ENCODE measurements around the gene THEMIS2. TPM values are rescaled to one million over a fixed set of nuclear protein-coding genes. Genes with fewer than 3 reads are reported as not detected.
A peak's percentile ranks its signal among the peaks of the same experiment; 100 is the strongest.

THEMIS2 gene
- total and polyA plus RNA-seq, 4 experiments from 2014 or later: 39.3 to 68.5 (median 62.7) TPM

GRCh38 chr1:27931759-27932158 is 59.4 kb downstream of the THEMIS2 start:
- Histone ChIP-seq H3K4me3 (ENCODE audit: low read length in 2 of 2) (no peak overlapping the region), H3K36me3 (ENCODE audit: insufficient read depth, low read length) (no peaks in the 10 kb centered on the region), H3K27me3 (ENCODE audit: insufficient read depth, low read length) (no peaks in the 10 kb centered on the region), H3K27ac (ENCODE audit: low read depth, low read length) (no peak overlapping the region), H3K9me3 (ENCODE audit: control insufficient read depth in 1 of 2, low read length in 2 of 2) (no peaks in the 10 kb centered on the region), H3K4me1 (ENCODE audit: insufficient read depth, low read length) (peaks cover 9% of the 10 kb centered on the region)
- no peak for DNase-seq
- H3K9me3 Mint-ChIP-seq: no peaks in the 10 kb centered on the region
- H3K4me3 Mint-ChIP-seq: no peak overlapping the region
- intact Hi-C loops (cut with micrococcal nuclease): no loop called here
- POLR2A ChIA-PET (ENCODE audit: partially characterized antibody): no interaction called here
- no peaks in the 10 kb centered on the region for H3K36me3 Mint-ChIP-seq
- H3K4me1 Mint-ChIP-seq: peaks cover 0 to 18% (median 6%) of the 10 kb centered on the region in 4 donors
- no peak overlapping the region for H3K27ac Mint-ChIP-seq
- peaks cover 5 to 7% of the 10 kb centered on the region in 2 donors for H3K27me3 Mint-ChIP-seq
- CTCF ChIA-PET (ENCODE audit: partially characterized antibody): interaction anchor here (3.7 kb wide), 1 partner anchor 8 kb away, joined by 15 read pairs; no protein-coding TSS in a partner anchor

DNA sequence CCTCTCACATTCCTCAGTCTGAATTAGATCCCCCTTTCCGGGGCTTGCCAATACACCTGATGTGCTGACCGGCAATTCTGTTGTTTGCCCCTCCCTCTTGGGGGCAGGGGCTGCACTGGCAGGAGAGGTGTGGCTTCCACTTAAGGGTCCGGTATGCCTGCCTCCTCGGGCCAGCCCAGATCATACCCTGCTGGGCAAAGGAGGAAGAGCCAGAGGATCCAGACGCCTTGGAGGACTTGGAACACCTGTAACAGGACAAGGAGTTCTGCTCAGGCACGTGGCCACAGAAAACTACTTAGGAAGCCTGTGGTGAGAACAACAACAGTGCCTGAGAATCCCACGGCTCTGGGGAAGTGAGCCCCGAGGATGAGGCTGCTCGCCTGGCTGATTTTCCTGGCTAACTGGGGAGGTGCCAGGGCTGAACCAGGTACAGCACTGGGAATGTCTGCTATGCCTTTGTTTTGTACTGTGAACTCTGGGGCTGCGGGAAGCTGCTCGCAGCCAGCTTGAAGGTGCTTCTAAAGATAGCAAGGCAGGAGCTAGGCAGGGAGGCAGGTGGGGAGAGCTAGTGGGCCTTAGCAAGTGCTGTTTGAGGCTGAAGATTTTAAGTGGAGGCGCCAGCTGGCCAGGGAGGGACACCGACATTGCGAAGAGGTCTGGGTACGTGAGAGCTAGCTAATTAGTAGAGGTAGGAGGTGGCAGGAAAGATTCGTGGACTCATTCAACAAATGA is 62.6 kb downstream of the THEMIS2 start, which contains the start of gene SMPDL3B:
SMPDL3B (plus strand) TSS at position 183 of the 732 bp plus-strand sequence; CDS start at position 367, 184 bp downstream.
- intact Hi-C loops (cut with micrococcal nuclease): no loop called here
- Mint-ChIP-seq H3K4me3 (peak within 1 kb of the TSS in 6 of 8 donors; percentile 7 to 74 (median 30)), H3K4me1 (peaks cover under 1 to 20% (median 10%) of the 10 kb centered on the region in 4 donors), H3K27ac (peak within 1 kb of the TSS in 4 of 7 donors; percentile 1 to 14 (median 6)), H3K9me3 (no peaks in the 10 kb centered on the region), H3K36me3 (no peaks in the 10 kb centered on the region), H3K27me3 (peaks cover 5 to 7% of the 10 kb centered on the region in 2 donors)
- DNase-seq: no peak
- Histone ChIP-seq H3K36me3 (ENCODE audit: insufficient read depth, low read length) (no peaks in the 10 kb centered on the region), H3K27ac (ENCODE audit: low read depth, low read length) (no peak within 1 kb of the TSS), H3K9me3 (ENCODE audit: control insufficient read depth in 1 of 2, low read length in 2 of 2) (no peaks in the 10 kb centered on the region), H3K4me1 (ENCODE audit: insufficient read depth, low read length) (peaks cover 10% of the 10 kb centered on the region), H3K27me3 (ENCODE audit: insufficient read depth, low read length) (no peaks in the 10 kb centered on the region), H3K4me3 (ENCODE audit: low read length in 2 of 2) (no peak within 1 kb of the TSS)
- POLR2A ChIA-PET (ENCODE audit: partially characterized antibody): interaction anchor here (0.6 to 1.5 kb wide), 3 partner anchors 24 to 492 kb away, joined by 3 to 7 read pairs (median 3); partner anchors contain the start of gene XKR8
- CTCF ChIA-PET (ENCODE audit: partially characterized antibody): interaction anchor here (1.2 kb wide), 1 partner anchor 45 kb away, joined by 4 read pairs; no protein-coding TSS in a partner anchor

DNA sequence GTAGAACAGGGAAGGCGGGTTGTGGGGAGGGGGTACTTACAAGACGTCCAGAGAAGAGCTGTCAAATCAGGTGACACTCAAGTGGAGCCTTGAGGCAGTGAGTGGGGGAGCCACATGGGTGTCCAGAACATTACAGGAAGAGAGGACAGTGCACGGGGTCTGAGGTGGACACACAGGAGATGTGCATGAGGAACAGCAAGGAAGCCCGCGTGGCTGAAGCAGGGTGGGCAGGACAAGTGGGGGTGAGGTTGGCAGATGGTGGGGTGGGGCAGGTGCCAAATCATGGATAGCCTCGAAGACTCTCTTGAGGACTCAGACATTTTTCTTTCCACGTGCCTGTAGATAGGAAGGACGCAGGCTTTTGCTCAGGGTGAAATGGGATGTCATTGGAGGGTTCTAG is 63.4 kb downstream of the THEMIS2 start:
- peaks cover 5 to 7% of the 10 kb centered on the region in 2 donors for H3K27me3 Mint-ChIP-seq
- peaks cover 7 to 27% (median 17%) of the 10 kb centered on the region in 4 donors for H3K4me1 Mint-ChIP-seq
- Histone ChIP-seq H3K4me1 (ENCODE audit: insufficient read depth, low read length) (peaks cover 18% of the 10 kb centered on the region), H3K4me3 (ENCODE audit: low read length in 2 of 2) (no peak overlapping the region), H3K27ac (ENCODE audit: low read depth, low read length) (no peak overlapping the region), H3K27me3 (ENCODE audit: insufficient read depth, low read length) (no peaks in the 10 kb centered on the region), H3K36me3 (ENCODE audit: insufficient read depth, low read length) (no peaks in the 10 kb centered on the region), H3K9me3 (ENCODE audit: control insufficient read depth in 1 of 2, low read length in 2 of 2) (no peaks in the 10 kb centered on the region)
- no peaks in the 10 kb centered on the region for H3K36me3 Mint-ChIP-seq
- POLR2A ChIA-PET (ENCODE audit: partially characterized antibody): interaction anchor here (0.6 to 1.5 kb wide), 3 partner anchors 24 to 492 kb away, joined by 3 to 7 read pairs (median 3); partner anchors contain the start of gene XKR8
- H3K4me3 Mint-ChIP-seq: no peak overlapping the region
- no peak for DNase-seq
- intact Hi-C loops (cut with micrococcal nuclease): no loop called here
- H3K9me3 Mint-ChIP-seq: no peaks in the 10 kb centered on the region
- CTCF ChIA-PET (ENCODE audit: partially characterized antibody): interaction anchor here (1.2 kb wide), 1 partner anchor 45 kb away, joined by 4 read pairs; no protein-coding TSS in a partner anchor
- peak overlapping the region in 1 of 7 donors; percentile 5 for H3K27ac Mint-ChIP-seq

Other genes with a start within 250 kb of the THEMIS2 start
- gene FGR, start 237.4 kb upstream of the THEMIS2 start, total RNA-seq: 1 to 10 TPM; 2.7 to 2.9 TPM
- under 1 TPM; 0.12 to 0.15 TPM for gene FGR, start 237.4 kb upstream of the THEMIS2 start, polyA plus RNA-seq
- 10 to 100 TPM; 23.0 to 24.9 TPM for gene IFI6, start 200.4 kb upstream of the THEMIS2 start, total RNA-seq
- 100 to 1,000 TPM in 1 of 2 donors, 10 to 100 TPM in 1; 61.6 to 139 TPM for gene IFI6, start 200.4 kb upstream of the THEMIS2 start, polyA plus RNA-seq
- gene FAM76A, start 146.6 kb upstream of the THEMIS2 start, total RNA-seq: 10 to 100 TPM; 22.8 to 26.0 TPM
- 10 to 100 TPM in 1 of 2 donors, 1 to 10 TPM in 1; 3.1 to 10.3 TPM for gene FAM76A, start 146.6 kb upstream of the THEMIS2 start, polyA plus RNA-seq
- 10 to 100 TPM; 25.2 to 27.5 TPM for gene STX12, start 99.3 kb upstream of the THEMIS2 start, total RNA-seq
- 10 to 100 TPM; 13.7 to 17.8 TPM for gene STX12, start 99.3 kb upstream of the THEMIS2 start, polyA plus RNA-seq
- 10 to 100 TPM; 40.8 to 45.8 TPM for gene PPP1R8, start 41.8 kb upstream of the THEMIS2 start, total RNA-seq
- 10 to 100 TPM; 27.8 to 39.2 TPM for gene PPP1R8, start 41.8 kb upstream of the THEMIS2 start, polyA plus RNA-seq
- 10 to 100 TPM; 60.5 to 66.1 TPM for gene RPA2, start 42.0 kb downstream of the THEMIS2 start, total RNA-seq
- gene RPA2, start 42.0 kb downstream of the THEMIS2 start, polyA plus RNA-seq: 100 to 1,000 TPM; 189 to 259 TPM
- gene SMPDL3B, start 62.5 kb downstream of the THEMIS2 start, total RNA-seq: not detected
- not detected for gene SMPDL3B, start 62.5 kb downstream of the THEMIS2 start, polyA plus RNA-seq
- 10 to 100 TPM; 13.1 to 14.5 TPM for gene XKR8, start 87.4 kb downstream of the THEMIS2 start, total RNA-seq
- 10 to 100 TPM; 18.9 to 24.7 TPM for gene XKR8, start 87.4 kb downstream of the THEMIS2 start, polyA plus RNA-seq
- 10 to 100 TPM; 21.1 to 22.6 TPM for gene EYA3, start 216.1 kb downstream of the THEMIS2 start, total RNA-seq
- gene EYA3, start 216.1 kb downstream of the THEMIS2 start, polyA plus RNA-seq: 1 to 10 TPM; 4.8 to 5.9 TPM

All from CD4-positive, alpha-beta memory T cell (primary cell).